NCI-H460 (cell line): ENCODE measurements around the gene EML1. TPM values are rescaled to one million over a fixed set of nuclear protein-coding genes. Genes with fewer than 3 reads are reported as not detected.

ENCODE experiments used
- DNase-seq: peaks from one replicate; pipeline ENCODE4 v3.0.0-alpha.2; 2016; ENCODE audit warnings: low read depth; ENCODE audit errors: extremely low read depth
- small RNA-seq, 2 experiments: library from RNA; depleted of rRNA; stranded (forward); fragments of <200 nt; gene quantifications; one replicate each; pipeline ENCODE3, GENCODE V24; 2014
- total RNA-seq: library from RNA; depleted of rRNA; stranded (reverse); fragments of >200 nt; shearing (Covaris generic); gene quantifications from 2 replicates; pipeline ENCODE4 v1.2.3, GENCODE V29; 2014; rRNA removed

The EML1 gene
- total RNA-seq, 1 experiment from 2014 or later: 9.7 TPM

- no peak for DNase-seq
Observed at GRCh38 chr14:99981806-99982205, 188.6 kb downstream of the EML1 start.

- DNase-seq: peak; percentile 61
Observed at GRCh38 chr14:99982537-99983250, 189.5 kb downstream of the EML1 start.

- DNase-seq: no peak
Observed at GRCh38 chr14:99983251-99984015, 190.2 kb downstream of the EML1 start.

GRCh38 chr14:99984036-99984435 lies 190.8 kb downstream of the EML1 start:
- DNase-seq: no peak

GRCh38 chr14:99986396-99986795 lies 193.2 kb downstream of the EML1 start:
- DNase-seq: no peak

- DNase-seq: no peak
Observed at GRCh38 chr14:99989032-99989431, 195.8 kb downstream of the EML1 start.

- DNase-seq: no peak
Observed at GRCh38 chr14:99990268-99991170, 197.3 kb downstream of the EML1 start.

- DNase-seq: no peak
Observed at GRCh38 chr14:99991331-99991730, 198.1 kb downstream of the EML1 start.

Small RNA genes within 50 kb of the gene (small RNA-seq; reads per million reads assigned to genes)
- 0 to 0.06 reads per million in 2 experiments for gene RNU1-47P

Other genes starting within 250 kb of the EML1 start
- gene CCDC85C, start 189.2 kb upstream of the EML1 start, total RNA-seq: 7.2 and 9.2 TPM in 2 replicates
- 0.84 and 1.0 TPM in 2 replicates for gene HHIPL1, start 148.3 kb upstream of the EML1 start, total RNA-seq
- 0.02 TPM in 1 of 2 replicates, not detected in the other for gene CYP46A1, start 109.1 kb upstream of the EML1 start, total RNA-seq